GM19035 (cell line): ENCODE measurements around the gene MPST.
"Not testable (repeated sequence)": the region's sequence is repeated elsewhere in the genome, so short reads cannot be mapped to it uniquely, and the experiment has no call there.

ENCODE experiments used
- ATAC-seq: cut with Tn5 transposase; IDR thresholded peaks from one replicate; pipeline ENCODE4 v1.9.1; 2021; ENCODE audit not compliant: unreplicated experiment

MPST gene

GRCh38 chr22:37059876-37060449 lies 40.4 kb downstream of the MPST start:
- no peak for ATAC-seq

- no peak for ATAC-seq
Observed at GRCh38 chr22:37060801-37061610, 41.5 kb downstream of the MPST start.

DNA sequence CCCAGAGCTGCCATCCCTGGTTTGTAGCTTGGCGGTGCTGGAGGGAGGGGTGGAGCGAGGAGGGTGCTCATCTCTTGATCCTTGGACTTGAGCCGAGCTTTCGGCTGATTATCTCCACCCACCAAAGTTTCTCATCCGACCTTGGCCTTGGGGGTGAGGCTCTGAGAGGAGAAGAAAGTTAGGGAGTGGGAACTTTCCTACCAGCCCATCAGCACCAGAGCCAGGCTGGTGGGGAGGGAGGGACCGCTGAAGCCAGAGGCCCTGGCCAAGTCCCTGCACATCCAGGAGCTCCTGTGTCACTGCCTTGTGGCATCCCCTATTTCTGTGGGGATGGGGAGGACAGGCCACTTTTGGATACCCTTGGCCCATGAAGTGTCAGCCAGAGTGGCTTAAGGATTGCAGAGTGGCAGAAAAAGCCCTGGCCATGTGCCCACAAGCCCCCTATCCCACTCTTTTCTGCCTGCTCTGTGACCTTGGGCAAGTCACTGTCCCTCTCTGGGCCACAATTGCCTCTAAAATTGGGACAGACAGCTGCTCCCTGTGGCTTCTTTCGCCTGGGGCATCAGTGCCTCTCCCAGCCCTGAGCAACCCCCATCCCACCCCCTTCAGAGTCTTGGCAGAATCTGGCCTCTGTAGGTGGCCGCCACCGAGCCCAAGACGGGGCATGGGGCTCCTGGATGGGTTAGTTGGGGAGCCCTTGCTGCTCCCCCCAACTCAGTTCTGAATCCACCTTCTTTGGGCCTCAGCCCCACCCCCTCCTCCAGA lies 42.3 kb downstream of the MPST start:
- no peak for ATAC-seq

DNA sequence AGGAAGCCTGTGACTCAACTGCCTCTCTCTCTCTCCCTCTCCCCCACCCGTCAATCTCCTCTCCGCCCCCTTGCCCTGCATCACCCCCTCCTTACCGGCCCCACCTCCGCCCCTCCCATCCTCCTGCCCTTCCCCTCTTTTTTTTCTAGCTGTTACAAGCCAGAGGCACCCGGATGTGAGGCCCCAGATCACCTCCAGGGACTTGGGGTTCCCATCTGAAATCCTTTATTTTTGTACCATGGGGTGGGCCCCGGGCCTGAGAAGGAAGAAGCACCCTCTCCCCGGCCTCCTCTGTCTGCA lies 42.8 kb downstream of the MPST start:
- no peak for ATAC-seq

- no peak for ATAC-seq
Observed at GRCh38 chr22:37062702-37063381, 43.3 kb downstream of the MPST start.

DNA sequence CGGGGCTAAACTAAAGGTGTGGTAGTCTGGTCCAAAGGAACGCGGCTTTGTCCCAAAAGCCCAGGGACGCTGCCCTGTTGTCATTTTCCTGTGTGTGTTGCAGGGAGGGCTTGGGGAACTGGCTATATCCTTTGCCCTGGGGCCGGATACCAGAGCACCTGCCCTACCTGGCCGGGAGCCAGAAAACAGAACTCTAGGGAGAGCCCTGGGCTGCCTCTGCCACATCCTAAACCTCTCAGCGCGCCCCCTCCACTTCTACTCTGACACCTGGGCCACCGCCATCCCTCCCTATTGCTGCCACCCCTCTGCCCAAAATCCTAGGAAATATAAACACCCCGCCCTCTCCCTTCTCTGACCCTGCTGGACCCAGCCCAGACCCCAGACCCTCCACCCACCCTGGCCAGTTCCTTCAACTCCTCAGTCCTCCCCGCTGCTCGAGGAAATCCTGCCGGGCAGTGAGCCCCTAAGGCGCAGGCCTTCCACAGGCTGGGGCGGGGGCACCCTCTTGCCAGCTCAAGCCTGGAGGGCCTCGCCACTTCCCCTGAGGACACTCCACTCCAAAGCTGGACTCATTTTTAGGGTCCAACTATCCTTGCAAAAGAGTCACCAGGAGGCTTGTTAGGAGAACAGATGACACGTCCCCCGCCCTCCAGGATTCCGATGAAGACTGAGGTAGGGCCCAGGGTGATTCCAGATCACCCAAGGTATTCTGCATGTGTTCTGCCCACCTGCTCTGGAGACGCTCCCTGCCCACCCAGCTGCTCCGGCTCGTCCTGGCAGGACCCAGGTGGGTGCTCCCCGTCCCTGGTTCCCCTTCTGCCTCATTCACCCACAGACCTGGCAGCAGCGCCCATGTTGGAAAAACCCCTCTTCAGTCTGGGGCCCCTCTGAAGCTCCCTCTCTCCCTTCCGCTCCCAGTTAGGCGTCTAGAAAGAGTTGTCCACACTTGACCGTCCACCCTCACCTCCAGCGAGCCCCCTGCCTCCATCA lies 44.2 kb downstream of the MPST start:
- no peak for ATAC-seq

GRCh38 chr22:37064553-37064952 lies 45.0 kb downstream of the MPST start:
- ATAC-seq = no peak

DNA sequence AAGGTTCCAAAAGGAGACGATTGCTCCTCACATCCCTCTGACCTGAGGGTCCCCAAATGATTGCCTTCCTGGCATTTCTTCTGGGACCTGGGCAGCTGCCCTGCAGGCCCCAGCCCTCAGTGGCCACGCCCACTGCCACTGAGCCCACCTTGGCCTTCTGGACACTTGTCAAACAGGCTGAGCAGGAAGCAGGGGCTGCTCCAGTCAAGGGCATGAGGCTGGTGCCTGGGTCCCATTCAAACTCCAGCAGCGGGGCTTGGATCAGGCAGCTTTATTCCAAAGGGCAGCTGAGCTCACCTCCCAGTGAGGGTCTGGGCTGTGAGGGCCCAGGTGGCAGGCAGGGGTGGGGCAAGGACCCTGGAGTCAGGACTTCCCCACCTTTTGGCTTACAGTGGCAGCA lies 45.6 kb downstream of the MPST start:
- no peak for ATAC-seq

DNA sequence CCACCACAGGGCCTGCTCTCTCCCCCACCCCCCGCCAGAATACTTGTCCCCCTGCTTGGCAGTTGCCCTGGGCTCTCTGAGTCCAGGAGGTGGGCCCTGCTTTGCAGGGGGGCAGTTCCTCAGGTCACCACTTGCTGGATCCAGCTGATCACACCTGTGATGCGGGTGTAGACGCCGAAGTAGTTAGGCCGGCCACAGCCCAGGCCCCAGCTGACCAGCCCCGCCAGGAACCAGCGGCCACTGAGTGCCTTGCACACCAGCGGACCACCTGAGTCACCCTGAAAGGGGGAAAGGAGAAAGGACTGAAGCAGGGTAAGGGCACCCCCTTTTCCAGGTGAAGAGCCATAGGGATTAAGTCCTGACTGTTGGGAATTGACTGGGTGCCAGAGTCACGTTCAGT lies 46.4 kb downstream of the MPST start:
- no peak for ATAC-seq

DNA sequence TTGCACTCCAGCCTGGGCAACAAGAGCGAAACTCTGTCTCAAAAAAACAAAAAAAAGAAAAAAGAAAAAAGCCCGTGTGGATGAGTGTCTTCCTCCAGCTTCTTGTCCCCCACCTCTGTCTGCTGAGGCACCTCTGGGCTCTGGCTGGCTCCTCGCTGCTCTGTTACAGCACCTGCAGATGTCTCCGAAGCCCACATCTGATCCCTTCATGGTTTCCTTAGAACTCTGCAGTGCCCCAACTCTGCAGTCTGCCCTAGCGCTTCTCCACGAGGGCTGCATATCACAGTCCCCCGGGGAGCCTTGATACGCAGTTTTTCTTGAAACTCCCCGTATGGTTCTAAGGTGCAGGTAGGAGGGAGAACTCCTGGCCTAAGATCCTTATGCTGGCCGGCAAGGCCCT lies 47.9 kb downstream of the MPST start:
- no peak for ATAC-seq

- no peak for ATAC-seq
Observed at GRCh38 chr22:37068859-37069258, 49.3 kb downstream of the MPST start.

DNA sequence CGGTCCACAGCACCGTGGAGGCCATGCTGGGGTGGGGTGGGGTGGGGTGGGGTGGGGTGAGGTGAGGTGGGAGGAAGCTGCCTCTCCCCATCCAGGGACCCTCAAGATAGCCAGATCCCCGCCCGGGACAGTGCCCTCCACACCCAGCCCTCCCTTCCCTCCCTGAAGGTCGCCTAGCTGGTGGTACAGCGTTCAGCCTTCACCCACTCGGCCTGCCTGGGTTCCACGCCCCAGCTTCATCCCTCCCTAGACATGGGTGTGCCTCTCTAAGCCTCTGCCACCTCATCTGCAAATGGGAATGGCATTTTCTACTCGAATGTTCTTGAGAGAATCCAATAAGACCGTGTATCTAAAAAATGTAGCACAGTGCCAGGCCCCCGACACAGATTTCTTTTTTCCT lies 49.8 kb downstream of the MPST start:
- no peak for ATAC-seq

DNA sequence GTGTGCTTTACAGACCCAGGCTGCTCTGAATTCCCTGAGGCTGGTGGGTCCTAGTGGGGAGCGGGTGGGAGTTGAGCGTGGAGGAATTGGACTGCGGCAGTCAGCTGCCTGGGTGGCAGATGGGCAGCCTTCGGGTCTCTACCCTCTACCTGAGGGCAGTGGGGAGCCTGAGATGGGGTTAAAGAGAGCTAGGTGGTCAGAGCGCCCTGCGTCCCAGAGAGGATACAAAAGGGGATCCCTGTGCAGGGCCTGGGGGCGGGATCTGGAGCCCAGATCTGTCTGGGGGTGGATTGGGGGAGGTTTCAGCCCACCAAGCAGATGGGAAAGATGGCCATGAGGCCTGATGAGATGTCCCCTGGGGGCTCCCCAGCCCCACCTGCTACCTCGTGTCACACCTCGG lies 50.2 kb downstream of the MPST start:
- ATAC-seq = no peak

DNA sequence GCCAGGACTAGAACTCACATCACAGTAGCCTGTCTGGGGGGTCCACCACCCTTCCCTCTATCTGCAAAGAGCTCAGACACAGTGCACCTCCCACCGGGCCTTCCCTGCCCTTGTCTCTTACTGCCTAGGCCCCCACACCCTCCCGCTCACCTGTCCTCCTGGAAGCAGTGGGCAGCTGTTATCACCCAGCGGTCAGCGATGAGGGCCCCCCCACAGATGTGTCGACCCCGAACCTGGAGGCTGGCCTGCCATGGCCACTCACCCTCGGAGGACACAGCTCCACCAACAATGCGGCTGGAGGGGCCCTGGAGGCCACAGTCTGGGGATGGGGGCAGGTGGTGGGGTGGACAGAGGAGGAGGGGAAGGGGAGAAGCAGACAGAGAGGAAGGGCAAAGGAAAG lies 50.8 kb downstream of the MPST start:
- ATAC-seq = no peak

GRCh38 chr22:37070744-37071143 lies 51.2 kb downstream of the MPST start:
- ATAC-seq = no peak

- ATAC-seq = not testable (repeated sequence)
Observed at GRCh38 chr22:37071850-37072592, 52.5 kb downstream of the MPST start.

DNA sequence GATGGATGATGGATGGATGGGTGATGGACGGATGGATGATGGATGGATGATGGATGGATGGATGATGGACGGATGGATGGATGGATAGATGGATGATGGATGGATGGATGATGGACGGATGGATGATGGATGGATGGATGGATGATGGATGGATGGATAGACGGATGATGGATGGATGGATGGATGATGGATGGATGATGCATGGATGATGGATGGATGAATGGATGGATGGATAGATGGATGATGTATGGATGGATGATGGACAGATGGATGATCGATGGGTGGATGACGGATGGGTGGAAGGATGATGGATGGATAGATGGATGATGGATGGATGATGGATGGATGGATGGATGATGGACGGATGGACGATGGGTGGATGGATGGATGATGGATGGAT lies 53.1 kb downstream of the MPST start:
- ATAC-seq = no peak

- no peak for ATAC-seq
Observed at GRCh38 chr22:37074537-37074936, 55.0 kb downstream of the MPST start.

- ATAC-seq = no peak
Observed at GRCh38 chr22:37075046-37075445, 55.5 kb downstream of the MPST start.
